GM18520 (cell line): ENCODE results near the gene SLC35E1.

Experiments
- ATAC-seq: cut with Tn5 transposase; IDR thresholded peaks from one replicate; pipeline ENCODE4 v1.9.1; 2021; ENCODE audit not compliant: unreplicated experiment

The SLC35E1 gene

DNA sequence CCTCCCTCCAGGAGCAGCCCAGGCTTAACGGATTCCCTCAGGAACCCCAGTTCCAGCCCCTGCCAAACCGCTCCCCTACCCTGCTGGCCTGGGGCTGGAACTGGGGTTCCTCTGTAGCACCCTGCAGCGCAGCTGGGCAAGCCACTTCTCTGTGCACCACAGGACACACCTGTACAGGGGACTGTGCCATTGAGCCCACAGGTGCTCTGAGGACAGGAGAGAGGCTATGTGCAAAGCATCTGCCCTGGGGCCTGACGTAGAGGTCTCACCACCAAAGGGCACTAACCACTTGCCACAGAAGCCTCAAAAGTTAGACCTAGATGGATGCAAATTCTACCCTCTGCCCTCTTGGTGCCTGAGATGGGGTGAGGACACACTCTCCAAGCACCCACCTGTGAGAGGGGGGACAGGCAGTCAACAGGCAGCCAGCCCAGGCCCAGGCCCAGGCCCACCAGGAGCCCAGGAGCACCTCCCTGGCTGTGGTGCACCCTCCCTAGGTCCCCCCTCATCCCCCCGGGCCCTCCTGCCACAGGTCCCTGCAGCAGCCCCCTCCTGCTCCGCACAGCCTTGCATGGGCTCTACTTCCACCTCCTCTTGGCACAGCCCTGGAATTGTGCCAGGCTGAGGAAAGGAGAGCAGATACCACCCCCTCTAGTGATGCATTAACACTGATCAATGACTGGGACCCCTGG lies 27.6 kb upstream of the SLC35E1 start:
- no peak for ATAC-seq

DNA sequence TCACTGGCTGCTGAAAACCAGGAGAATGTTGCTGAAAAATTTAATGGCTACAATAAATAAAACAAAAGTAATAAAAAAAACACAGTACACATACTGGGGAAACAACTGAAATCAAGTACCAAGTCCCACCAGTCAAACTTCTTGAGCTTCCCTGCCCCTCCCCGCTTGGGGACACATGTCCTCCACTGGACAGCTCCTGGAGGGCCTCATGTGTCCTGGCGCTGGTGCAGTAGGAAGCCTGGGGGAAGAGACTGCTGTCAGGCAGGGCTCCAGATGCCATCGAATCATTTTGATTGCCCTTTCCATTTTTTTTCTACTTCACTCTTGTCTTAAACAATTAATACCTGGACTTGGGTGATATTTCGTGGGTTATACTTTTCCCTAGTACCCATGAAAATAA lies 26.6 kb upstream of the SLC35E1 start:
- no peak for ATAC-seq

DNA sequence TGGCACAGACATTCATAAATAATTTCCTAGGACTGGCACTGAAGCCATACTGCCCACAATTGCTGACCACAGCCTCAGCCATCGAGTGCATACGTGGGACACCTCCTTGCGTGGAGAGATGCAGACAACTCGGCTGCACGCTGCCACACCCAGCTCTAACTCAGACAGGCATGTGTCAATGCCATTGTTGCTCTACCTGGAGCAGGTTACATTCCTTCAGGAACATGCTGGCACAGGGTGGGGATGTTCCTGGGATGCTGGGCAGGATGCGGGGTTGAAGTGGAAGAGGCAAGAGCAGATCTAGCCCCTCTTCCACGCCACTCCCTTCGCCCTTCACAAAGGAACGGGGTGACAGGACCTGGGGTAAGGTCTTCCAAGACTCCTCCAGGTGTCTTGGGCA lies 24.2 kb upstream of the SLC35E1 start:
- no peak for ATAC-seq

DNA sequence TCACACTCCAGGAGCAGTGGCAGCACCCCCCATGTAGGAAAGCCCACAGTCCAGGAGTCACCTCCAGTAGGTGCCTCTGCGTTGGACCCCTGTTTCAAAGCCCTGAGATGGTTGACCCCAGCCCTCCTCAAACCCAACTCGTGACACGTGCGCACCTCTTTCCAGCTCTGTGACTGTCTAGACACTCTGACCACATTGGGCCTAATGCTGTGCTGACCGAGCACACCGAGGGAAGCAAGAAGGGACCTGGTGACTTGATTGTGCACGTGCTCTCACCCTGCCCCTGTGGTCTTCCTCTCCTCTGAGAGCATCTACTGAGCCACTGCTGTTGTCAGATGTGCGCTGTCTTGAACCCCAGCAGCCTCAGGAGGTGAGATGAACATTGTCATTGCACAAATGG lies 22.9 kb upstream of the SLC35E1 start:
- no peak for ATAC-seq

DNA sequence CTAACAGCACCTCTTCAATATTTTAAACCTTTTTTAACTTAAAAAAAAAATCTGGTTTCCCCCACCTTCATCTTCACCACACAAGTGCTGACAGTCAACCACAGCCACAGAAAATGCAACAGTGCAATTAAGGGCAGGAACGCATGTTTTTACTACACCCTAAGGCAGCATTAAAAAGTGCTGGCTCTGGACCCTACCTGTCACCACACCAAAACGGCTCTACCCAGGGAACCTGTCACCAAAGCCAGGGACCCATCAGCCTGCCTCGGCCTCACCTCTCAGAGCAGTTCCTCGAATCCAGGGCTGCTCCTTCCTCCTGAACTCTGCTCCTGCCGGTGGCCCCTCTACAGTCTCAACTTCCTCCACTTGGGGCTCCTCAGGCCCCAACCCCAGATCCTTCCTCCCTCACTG lies 22.5 kb upstream of the SLC35E1 start:
- ATAC-seq, result no peak

DNA sequence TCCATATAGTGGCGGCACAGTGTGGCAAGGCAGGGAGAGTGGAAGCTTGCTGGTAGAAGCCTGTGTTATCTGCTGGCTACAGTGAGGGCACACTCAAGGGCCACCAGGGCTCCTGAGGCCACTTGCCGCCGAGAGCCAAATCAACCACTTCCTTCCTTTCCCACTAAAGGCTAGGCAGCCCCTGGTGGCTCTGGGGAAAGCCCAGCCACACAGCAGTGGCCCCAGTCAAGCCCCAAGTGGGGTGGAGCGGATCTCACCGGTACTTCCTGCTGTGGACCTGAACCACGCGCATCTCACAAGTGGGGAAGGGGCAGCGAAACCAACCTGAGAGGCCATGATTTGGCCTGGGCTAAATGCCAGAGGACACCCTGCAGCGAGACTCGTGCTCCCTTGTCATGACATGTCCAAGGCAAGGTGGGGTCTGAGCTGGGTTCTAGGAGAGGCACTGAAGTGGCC lies 21.9 kb upstream of the SLC35E1 start:
- ATAC-seq, result peak; percentile 39

DNA sequence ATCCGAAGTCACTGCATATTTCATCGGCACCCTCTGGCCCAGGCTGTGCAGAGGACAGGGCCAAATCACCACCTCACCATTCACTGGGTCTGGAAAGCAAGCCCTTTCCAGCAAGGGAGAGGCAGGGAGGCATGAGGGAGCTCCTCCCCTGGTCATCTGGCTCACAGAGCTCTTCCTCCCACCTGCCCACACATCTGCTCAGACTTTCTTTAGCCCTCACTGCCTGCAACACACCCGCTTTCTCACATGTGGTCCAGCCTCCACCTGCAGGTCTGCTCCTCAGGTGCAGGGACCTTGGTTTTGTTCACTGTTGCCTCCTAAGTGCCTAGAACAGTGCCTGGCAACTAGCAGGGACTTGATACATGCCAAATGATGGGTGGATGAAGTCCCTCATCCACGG lies 21.0 kb upstream of the SLC35E1 start:
- no peak for ATAC-seq

DNA sequence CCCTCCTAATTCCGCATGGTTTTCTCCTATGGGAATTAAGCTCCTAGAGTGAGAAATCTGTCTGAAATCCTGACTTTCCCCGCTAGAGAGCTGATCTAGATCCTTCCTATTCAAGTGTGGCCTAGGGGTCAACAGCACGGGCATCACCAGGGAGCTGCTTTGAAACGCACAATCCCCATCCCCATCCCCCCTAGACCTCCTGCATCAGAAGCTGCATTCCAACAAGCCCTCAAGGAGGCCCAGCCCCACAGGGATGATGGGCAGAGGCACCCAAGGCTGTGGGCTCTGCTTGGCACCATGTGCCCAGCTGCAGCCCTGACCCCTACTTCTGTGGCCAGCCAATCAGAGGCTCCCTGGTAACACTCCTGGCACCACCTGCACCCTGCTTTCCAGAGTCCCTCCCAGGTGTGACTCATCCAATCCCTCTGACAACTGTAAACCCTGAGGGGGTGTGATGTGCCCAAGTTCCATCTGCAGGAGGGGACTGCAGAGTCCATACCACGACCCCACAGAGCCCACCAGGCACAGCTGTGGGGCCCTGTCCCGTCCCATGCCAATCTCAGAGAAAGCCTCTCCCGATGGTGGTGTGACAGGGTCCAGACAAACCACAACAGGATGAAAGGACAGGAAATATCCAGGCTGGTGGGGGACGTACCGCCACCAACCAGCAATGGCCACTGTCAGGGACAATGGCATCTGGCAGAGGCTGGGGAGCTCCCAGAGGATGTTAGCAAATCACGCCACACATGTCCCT lies 19.8 kb upstream of the SLC35E1 start:
- no peak for ATAC-seq

DNA sequence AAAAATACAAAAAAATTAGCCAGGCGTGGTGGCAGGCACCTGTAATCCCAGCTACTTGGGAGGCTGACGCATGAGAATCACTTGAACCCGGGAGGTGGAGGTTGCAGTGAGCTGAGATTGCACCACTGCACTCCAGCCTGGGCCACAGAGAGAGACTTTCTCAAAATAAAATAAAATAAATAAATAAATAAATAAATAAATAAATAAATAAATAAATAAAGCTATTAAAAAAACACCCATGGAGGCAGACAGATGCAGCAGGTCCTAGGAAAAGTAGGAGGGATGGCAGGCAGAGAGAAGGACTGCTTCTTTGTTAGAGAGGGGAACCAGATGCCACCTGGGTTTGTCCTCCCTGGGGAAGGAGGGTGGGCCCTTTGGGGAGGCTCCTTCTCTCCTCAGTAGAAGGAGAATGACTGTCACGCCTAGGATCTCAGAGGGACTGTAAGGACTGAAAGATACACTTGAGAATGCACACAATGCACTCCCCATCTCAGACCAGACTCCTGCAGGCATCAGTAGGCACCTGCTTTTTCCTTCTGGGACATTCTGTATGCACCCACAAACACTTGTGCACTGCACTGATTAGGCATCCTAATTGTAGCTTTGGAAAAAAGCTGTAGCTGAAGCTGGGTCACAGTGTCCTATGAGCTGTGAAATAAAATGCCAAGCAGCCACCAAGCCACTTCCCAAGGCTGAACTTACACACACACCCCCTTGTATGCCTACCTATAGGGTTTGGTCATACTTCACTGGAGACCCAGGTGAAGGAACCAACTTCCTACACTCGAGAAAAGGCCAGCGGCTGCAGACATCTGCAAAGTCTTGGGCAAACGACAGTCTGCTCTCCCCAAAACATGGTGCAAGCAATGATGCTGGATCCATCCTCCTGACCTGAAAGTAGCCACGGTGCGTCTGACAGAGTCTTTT lies 18.9 kb upstream of the SLC35E1 start:
- ATAC-seq, result no peak

DNA sequence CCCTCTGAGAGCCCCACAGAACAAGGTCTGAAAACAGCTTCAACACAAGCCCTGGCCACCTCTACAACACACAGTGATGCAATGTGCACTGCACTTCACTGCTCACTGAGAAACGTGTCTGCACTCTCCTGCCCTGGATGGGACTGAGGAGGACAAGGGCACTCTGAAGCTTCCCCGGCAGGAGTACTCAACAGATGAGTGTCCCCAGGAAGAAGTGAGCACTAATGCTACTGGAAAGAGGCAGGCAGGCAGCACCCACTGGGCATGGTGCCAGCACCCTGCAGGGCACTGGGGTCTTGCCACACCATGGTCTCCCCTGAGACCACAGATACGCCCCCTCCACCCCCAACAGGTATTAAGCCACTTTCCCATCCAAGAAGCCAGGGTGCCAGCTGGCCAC lies 17.7 kb upstream of the SLC35E1 start:
- ATAC-seq, result no peak

DNA sequence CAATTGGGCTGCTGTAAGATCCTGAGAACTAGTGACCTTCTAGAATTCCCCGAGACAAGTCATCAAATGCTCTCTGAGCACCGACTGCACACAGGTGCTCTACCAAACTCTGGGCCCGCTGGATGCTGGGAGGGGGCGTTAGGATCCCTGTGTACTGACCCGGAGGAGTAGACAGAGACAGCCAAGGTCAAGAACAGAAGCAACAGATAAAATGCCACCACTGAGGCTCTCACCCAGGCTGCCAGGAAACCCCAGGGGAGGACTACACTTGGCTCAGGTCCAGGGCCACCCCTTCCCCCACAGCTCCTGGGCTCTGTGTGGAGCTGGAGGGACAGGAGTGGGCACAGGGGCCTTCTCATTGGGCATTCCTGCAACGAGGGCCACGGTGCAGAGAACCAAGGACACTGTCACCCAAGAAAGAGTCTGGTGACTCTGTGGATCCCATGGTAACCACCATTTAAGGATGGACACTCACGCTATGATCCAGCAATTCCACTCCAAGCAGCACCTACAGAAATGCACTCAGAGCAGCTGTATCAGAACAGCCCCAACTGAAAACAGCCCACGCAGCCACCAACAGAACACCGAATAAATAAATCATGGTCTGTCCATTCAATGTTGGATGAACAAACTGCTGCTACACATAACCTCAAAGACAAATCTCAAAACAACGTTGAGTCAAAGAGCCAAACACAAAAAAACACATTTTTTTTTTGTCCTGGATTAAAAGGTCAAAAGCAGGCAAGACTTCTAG lies 16.8 kb upstream of the SLC35E1 start:
- ATAC-seq, result peak; percentile 3

DNA sequence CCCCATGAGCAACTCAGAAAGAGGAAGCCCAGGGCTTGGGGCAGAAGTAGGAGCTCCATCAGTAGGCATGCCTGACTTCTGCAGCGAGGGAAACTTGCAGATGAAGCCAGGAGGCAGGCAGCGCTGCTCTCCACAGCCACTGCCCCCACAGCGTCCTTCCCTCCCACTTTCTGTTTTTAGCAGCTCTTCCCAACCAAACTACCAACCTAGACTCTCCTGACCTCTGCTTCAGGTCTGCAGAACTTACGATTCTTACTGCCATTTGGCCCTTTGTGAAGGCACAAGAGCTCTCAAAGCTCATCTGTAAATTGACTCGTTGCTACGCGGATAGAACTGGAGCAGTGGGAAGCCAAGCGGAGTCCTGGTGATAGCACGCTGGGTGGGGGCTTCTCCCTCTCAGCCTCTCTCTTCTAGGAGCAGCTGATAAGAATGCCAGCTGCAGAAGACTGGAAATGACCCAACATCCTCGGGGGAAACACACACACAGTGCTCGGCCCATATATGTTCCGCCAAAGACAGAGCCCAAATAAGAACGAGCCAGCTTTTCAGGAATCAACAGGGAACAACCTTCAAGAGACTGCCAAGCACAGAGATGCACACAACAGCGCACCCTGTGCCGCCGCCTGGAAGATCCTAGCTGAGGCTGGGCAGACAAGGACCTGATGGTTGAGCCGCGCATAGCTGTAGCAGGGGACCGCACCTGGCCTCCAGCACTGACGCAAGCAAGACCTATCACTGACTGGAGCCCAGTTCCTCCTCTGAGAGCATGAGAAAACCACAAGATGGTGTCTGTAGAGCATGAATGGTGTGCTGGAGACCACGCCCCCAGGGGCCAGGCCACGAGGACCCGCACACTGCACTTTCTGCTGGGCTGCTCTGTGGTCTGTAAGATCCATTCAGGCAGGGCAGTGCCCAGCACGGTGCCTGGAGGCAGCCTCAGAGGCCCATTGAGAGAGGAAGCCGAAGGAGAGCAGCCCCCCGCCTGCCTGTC lies 15.9 kb upstream of the SLC35E1 start:
- ATAC-seq, result peak; percentile 29

DNA sequence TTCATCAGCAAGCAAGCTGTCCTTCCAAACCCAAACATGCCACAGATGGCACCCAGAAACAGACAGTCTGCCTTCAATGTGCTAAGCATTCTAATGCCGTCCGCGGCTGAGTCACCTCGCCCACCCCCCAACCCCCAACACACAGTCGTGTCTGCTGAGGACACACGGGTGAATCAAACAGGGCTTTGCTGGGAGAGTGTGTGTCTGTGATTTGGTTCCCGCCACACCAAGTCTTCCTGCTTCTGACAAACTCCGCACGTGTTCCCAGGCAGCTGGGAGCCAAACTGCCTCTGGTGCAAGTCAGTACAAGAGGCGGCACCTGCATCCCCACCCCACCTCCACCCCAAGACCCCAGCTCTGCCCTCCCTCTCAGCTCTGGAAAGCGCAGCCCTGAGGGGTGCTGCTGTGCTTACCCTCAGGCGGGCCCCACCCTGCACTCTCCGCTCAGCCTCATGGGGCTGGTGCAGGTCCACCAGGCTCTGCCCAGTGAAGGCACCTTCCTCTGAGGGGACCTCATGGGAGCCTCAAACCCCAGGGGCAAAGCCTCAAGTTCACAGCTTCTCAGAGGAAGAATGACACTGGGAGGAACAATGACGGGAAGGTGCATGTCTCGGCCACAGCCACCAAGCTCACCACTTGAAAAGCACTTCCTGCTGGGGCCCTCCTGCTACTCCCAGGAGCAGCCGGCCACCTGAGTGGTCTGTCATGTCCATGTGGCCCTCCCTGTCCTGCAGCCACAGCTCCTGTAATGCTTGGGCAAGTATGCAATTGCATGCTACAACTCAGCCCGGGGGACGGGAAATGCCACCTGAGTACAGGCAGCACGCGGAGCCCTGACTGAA lies 15.0 kb upstream of the SLC35E1 start:
- no peak for ATAC-seq

DNA sequence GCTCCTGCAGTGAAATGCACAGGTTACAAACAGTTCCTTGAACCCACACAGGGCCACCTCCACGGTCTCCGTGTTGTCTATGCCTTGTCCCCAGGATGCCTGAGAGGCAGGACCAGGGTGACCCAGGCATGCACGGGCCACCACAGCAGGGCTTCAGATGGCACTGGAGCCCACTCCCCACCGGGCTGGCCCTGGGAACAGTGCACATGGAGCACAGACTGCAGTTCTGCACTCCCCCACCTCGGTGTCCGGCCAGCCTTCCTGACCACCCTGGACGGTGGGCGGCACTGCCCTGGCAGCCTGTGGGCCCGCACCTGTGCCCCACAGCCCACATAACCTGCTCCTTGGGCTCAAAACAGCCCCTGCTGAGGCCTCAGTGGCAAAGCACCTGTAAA lies 14.3 kb upstream of the SLC35E1 start:
- ATAC-seq, result no peak

DNA sequence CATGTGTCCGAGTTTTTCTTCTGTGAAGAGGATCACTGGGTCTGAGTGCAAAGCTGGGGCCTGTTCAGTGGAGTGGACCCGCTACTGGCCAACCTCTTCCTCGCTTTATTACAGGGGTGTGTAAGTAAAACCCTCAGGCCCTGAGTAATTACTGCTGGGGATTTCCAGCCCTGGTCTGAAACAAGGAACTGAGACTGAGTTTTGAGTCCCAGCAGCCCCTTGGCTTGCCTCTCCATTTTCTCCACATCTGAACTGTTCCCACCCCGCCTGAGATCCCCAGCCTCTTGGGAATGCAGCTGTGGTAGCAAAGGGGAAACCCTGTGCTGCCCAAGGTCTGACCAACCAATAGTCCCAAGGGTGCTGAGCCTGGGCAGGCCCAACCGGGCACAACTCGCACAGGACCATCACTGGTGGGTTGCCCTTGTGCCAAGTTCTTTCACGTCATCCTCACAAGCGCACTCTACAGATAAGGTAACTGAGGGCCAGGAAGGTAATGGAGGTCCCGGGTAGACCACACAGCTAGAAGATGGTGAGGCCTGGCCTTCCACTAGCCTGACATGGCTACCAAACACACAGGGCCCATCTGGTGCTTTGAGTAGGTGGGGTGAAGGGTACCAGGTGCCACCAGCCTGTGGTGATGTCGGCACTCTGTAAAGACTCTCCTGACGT lies 13.7 kb upstream of the SLC35E1 start:
- peak; percentile 24 for ATAC-seq

DNA sequence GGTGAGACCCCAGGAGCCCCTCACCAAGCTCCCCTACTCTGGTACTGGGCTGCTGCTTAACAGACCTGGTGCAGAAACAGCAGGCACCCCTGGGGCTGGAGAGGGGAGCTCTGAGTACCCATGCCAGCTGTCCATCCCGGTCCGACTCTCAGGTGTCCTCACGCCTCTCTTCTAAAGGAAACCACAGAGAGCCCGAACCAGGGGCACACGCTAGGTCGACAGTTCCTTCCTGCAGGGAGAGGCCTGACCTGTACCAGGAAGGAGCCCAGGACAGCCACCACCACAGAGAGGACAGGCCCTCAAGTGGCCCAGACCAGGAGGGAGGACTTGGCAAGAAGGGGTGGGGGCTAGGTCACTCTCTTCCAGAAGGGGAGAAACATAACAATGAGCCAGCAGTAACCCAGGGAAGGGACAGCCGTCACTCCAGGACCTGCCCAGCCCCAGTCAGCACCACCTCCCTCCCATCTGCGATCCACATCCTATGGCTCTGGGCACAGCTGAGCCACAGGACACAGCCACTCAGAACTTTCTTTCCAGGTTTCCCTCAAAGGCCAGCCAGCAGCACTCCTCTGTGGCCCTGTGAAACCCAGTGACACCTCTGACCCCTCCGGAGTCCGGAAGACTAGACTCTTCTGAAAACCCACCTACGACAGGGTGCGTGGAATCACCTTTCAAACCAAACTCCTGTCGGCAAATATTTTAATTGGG lies 13.0 kb upstream of the SLC35E1 start:
- no peak for ATAC-seq

DNA sequence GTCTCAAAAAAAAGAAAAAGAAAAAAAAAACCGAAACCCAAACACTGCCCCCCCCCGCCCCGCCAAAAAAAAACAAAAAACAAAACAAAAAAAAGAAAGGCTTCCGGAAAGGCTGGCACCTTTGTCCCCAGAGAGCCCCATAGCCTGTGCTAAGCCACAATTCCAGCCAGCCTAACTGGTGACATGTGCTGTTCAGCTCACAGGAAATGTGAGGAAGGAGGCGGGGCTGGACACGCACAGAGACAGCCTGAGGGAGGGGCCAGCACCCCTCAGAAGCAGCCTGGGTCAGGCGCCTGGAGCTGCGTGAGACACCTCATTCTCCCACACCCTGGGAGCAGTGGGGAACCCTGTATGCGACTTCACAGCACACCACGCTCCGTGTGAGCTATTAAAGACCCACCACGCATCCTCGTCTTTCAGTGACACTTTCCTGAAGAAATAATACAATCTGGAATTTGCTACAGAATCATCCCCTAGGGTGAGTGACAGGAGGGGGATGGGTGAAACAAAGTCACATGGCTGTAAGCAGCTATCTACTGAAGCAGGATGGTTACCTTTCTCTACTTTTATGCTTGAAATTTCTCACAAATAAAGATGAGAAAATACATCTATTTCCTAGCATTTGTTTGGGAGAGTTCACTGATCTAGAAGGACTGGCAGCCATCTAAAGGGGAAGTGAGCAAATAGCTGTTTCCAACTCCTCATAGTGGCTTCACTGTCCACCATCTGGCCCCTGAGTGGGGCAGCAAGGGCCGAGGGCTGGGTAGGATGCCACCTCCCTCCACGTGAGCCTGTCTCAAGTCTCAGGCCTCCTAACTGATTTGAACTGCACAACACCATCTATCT lies 12.3 kb upstream of the SLC35E1 start:
- ATAC-seq, result peak; percentile 35
